NCI-H82 (cell line): ENCODE results near the gene ZPBP2.

Source experiments
- DNase-seq: peaks from one replicate; lab custom pipeline; 2025; lab: John Stamatoyannopoulos, UW

The ZPBP2 gene

GRCh38 chr17:39913989-39914388 is 46.0 kb downstream of the ZPBP2 start:
- DNase-seq: no peak

GRCh38 chr17:39915559-39915958 is 47.6 kb downstream of the ZPBP2 start:
- DNase-seq: no peak

GRCh38 chr17:39916918-39917317 is 48.9 kb downstream of the ZPBP2 start:
- DNase-seq: peak; percentile 19

GRCh38 chr17:39919087-39919683 is 51.2 kb downstream of the ZPBP2 start:
- DNase-seq: no peak

- DNase-seq: peak; percentile 19
Observed at GRCh38 chr17:39920218-39921210, 52.5 kb downstream of the ZPBP2 start.

- no peak for DNase-seq
Observed at GRCh38 chr17:39921323-39921722, 53.3 kb downstream of the ZPBP2 start.

GRCh38 chr17:39922006-39922405 is 54.0 kb downstream of the ZPBP2 start:
- DNase-seq: no peak

- DNase-seq: no peak
Observed at GRCh38 chr17:39923230-39923629, 55.2 kb downstream of the ZPBP2 start.

GRCh38 chr17:39923836-39924690 is 56.1 kb downstream of the ZPBP2 start:
- peak; percentile 11 for DNase-seq

GRCh38 chr17:39924691-39925055 is 56.7 kb downstream of the ZPBP2 start:
- DNase-seq: no peak

- peak; percentile 49 for DNase-seq
Observed at GRCh38 chr17:39925282-39926134, 57.5 kb downstream of the ZPBP2 start.

GRCh38 chr17:39926135-39926587 is 58.2 kb downstream of the ZPBP2 start:
- DNase-seq: no peak

GRCh38 chr17:39926588-39927100 is 58.6 kb downstream of the ZPBP2 start:
- peak; percentile 50 for DNase-seq
